WERI-Rb-1 (cell line): Measurements from ENCODE around the gene CHMP2B.

Experiments used
- DNase-seq: peaks from one replicate; pipeline ENCODE4 v3.0.0-alpha.2; 2020
- H3K27ac ChIP-seq: fragments of 250-450 bp; sonication (Bioruptor Pico); 2 replicates; pipeline ENCODE4 v1.5.1; 2020; ENCODE audit warnings: mild to moderate bottlenecking, moderate library complexity
- H3K27me3 ChIP-seq: fragments of 250-450 bp; sonication (Bioruptor Pico); 2 replicates; pipeline ENCODE4 v1.5.1; 2021; ENCODE audit warnings: mild to moderate bottlenecking, low read depth, moderate library complexity; ENCODE audit not compliant: insufficient read depth, severe bottlenecking
- H3K36me3 ChIP-seq: fragments of 250-450 bp; sonication (Bioruptor Pico); 2 replicates; pipeline ENCODE4 v1.5.1; 2020; ENCODE audit warnings: mild to moderate bottlenecking, moderate library complexity
- H3K4me3 ChIP-seq: 2 replicates; pipeline ENCODE4 v1.5.1; 2011; ENCODE audit warnings: low read depth, mild to moderate bottlenecking, control low read depth, low read length
- H3K9me3 ChIP-seq: fragments of 250-450 bp; sonication (Bioruptor Pico); 2 replicates; pipeline ENCODE4 v1.5.1; 2021; ENCODE audit warnings: mild to moderate bottlenecking, moderate library complexity; ENCODE audit not compliant: severe bottlenecking
- CTCF ChIP-seq: IDR thresholded peaks from 2 replicates; pipeline ENCODE4 v1.5.1; 2011; ENCODE audit warnings: low read depth, mild to moderate bottlenecking, control low read depth, inconsistent platforms, low read length

The CHMP2B gene

GRCh38 chr3:87209111-87209510 is 18.0 kb upstream of the CHMP2B start:
- TF ChIP-seq CTCF: no peak

GRCh38 chr3:87218560-87218959 is 8.5 kb upstream of the CHMP2B start:
- Histone ChIP-seq H3K4me3 (no peak overlapping the region), H3K27me3 (no peaks in the 10 kb centered on the region), H3K36me3 (no peaks in the 10 kb centered on the region), H3K27ac (no peak overlapping the region), H3K9me3 (no peaks in the 10 kb centered on the region)
- no peak for DNase-seq
- TF ChIP-seq CTCF: no peak

More at GRCh38 chr3:87209111-87209510, 18.0 kb upstream of the CHMP2B start:
- H3K27ac ChIP-seq: no peak overlapping the region
- no peak for DNase-seq
- no peaks in the 10 kb centered on the region for H3K9me3 ChIP-seq
- H3K36me3 ChIP-seq: no peaks in the 10 kb centered on the region
- no peaks in the 10 kb centered on the region for H3K27me3 ChIP-seq
- no peak overlapping the region for H3K4me3 ChIP-seq

DNA sequence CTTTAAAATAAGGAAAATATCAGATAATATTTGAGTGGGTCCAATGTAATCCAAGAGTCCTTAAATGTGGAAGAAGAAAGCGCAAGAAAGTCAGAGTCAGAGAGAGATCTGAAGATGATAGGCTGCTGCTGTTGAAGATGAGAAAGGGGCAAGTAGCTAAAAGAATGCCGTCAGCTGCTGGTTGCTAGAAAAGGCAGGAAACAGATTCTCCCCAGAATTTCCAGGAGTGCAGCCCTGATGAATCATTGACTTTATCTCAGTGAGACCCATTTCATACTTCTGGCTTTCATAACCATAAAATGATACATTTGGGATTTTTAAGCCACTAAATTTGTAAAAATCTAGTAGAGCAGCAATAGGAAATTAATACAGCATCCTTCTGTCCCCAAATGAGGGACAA is 7.5 kb upstream of the CHMP2B start:
- no peak overlapping the region for H3K4me3 ChIP-seq
- H3K9me3 ChIP-seq: no peaks in the 10 kb centered on the region
- no peak for DNase-seq
- no peaks in the 10 kb centered on the region for H3K27me3 ChIP-seq
- H3K36me3 ChIP-seq: no peaks in the 10 kb centered on the region
- no peak for TF ChIP-seq CTCF
- H3K27ac ChIP-seq: no peak overlapping the region

GRCh38 chr3:87225659-87226058 is 1.4 kb upstream of the CHMP2B start:
- H3K4me3 ChIP-seq: no peak overlapping the region
- no peaks in the 10 kb centered on the region for H3K27me3 ChIP-seq
- no peak overlapping the region for H3K27ac ChIP-seq
- TF ChIP-seq CTCF: no peak
- no peaks in the 10 kb centered on the region for H3K9me3 ChIP-seq
- DNase-seq: no peak
- H3K36me3 ChIP-seq: no peaks in the 10 kb centered on the region

GRCh38 chr3:87227835-87228144 is 681 bp downstream of the CHMP2B start:
- Histone ChIP-seq H3K9me3 (no peaks in the 10 kb centered on the region), H3K27me3 (no peaks in the 10 kb centered on the region), H3K36me3 (no peaks in the 10 kb centered on the region), H3K4me3 (peak overlapping the region; percentile 94), H3K27ac (no peak overlapping the region; the same call in 1 of the 2 replicates)
- no peak for TF ChIP-seq CTCF
- no peak for DNase-seq

DNA sequence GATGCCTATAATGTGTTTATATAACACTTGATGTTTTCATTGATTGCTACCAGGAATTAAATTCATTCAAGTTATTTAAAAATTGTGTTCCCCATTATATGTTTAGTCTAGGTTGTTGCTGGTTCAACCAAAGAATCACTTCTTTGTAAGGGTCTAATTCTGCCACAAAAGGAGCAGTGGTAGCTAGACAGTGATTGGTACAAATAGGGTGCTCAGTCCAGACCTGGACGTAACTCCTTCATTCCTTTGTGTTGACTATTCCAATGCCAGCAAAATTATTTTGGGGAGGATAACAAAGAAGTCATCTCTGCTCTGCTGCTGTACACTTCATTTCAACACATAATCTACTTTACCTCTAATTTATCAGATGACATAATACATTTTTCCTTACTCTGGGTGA is 1.2 kb downstream of the CHMP2B start:
- H3K4me3 ChIP-seq: no peak overlapping the region; the same call in 1 of the 2 replicates
- DNase-seq: no peak
- no peaks in the 10 kb centered on the region for H3K36me3 ChIP-seq
- no peak overlapping the region for H3K27ac ChIP-seq
- H3K27me3 ChIP-seq: no peaks in the 10 kb centered on the region
- no peak for TF ChIP-seq CTCF
- H3K9me3 ChIP-seq: no peaks in the 10 kb centered on the region
